Neural crest cell (in vitro differentiated cells): ENCODE measurements around the gene TMEM94. TPM values are rescaled to one million over a fixed set of nuclear protein-coding genes. Genes with fewer than 3 reads are reported as not detected.
"Not testable (repeated sequence)": the region's sequence is repeated elsewhere in the genome, so short reads cannot be mapped to it uniquely, and the experiment has no call there.

ENCODE experiments used
- DNase-seq: peaks from one replicate; pipeline ENCODE4 v3.0.0; 2021; ENCODE audit warnings: low read depth, mixed read lengths, low spot score
- H3K27ac Mint-ChIP-seq: one replicate; pipeline ENCODE4 v1.8.0; 2021; ENCODE audit warnings: mild to moderate bottlenecking, mixed read lengths; ENCODE audit not compliant: unreplicated experiment
- H3K27me3 Mint-ChIP-seq: 2 replicates; pipeline ENCODE4 v1.8.0; 2021; ENCODE audit warnings: low read depth, mild to moderate bottlenecking, mixed read lengths
- H3K36me3 Mint-ChIP-seq: 2 replicates; pipeline ENCODE4 v1.8.0; 2021; ENCODE audit warnings: low read depth, mild to moderate bottlenecking, mixed read lengths
- H3K4me1 Mint-ChIP-seq: 2 replicates; pipeline ENCODE4 v1.8.0; 2021; ENCODE audit warnings: mixed read lengths
- H3K4me3 Mint-ChIP-seq: one replicate; pipeline ENCODE4 v1.8.0; 2021; ENCODE audit warnings: mild to moderate bottlenecking, mixed read lengths
- H3K9me3 Mint-ChIP-seq: 2 replicates; pipeline ENCODE4 v1.8.0; 2021; ENCODE audit warnings: mixed read lengths
- total RNA-seq: library from RNA; stranded (reverse); gene quantifications from 2 replicates; pipeline ENCODE4 v1.2.1, GENCODE V29; 2021
- TF ChIP-seq, protein P1 (sequence below): fragments of 200-600 bp; sonication (generic); conservative IDR thresholded peaks from 2 replicates; pipeline ENCODE4 v1.5.0; 2021; ENCODE audit warnings: antibody characterized with exemption, mild to moderate bottlenecking

Gene TMEM94
- total RNA-seq, 1 donor from 2014 or later, result 131 TPM

GRCh38 chr17:75442168-75443103, 14.0 kb upstream of the TMEM94 start:
- no peak for DNase-seq
- H3K27ac Mint-ChIP-seq, result no peak overlapping the region
- no peaks in the 10 kb centered on the region for H3K36me3 Mint-ChIP-seq
- no peak overlapping the region for H3K4me3 Mint-ChIP-seq
- H3K4me1 Mint-ChIP-seq, result peaks cover 15% of the 10 kb centered on the region
- H3K27me3 Mint-ChIP-seq, result no peaks in the 10 kb centered on the region
- H3K9me3 Mint-ChIP-seq, result no peaks in the 10 kb centered on the region
- TF ChIP-seq, protein P1, sequence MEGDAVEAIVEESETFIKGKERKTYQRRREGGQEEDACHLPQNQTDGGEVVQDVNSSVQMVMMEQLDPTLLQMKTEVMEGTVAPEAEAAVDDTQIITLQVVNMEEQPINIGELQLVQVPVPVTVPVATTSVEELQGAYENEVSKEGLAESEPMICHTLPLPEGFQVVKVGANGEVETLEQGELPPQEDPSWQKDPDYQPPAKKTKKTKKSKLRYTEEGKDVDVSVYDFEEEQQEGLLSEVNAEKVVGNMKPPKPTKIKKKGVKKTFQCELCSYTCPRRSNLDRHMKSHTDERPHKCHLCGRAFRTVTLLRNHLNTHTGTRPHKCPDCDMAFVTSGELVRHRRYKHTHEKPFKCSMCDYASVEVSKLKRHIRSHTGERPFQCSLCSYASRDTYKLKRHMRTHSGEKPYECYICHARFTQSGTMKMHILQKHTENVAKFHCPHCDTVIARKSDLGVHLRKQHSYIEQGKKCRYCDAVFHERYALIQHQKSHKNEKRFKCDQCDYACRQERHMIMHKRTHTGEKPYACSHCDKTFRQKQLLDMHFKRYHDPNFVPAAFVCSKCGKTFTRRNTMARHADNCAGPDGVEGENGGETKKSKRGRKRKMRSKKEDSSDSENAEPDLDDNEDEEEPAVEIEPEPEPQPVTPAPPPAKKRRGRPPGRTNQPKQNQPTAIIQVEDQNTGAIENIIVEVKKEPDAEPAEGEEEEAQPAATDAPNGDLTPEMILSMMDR, result no peak

GRCh38 chr17:75445296-75445695, 11.1 kb upstream of the TMEM94 start:
- Mint-ChIP-seq H3K27ac (no peak overlapping the region), H3K4me3 (no peak overlapping the region), H3K4me1 (peaks cover 15% of the 10 kb centered on the region), H3K9me3 (no peaks in the 10 kb centered on the region), H3K36me3 (no peaks in the 10 kb centered on the region), H3K27me3 (no peaks in the 10 kb centered on the region)
- TF ChIP-seq, protein P1, result no peak
- no peak for DNase-seq

- H3K9me3 Mint-ChIP-seq, H3K36me3 Mint-ChIP-seq, DNase-seq, H3K27me3 Mint-ChIP-seq, H3K4me3 Mint-ChIP-seq, H3K27ac Mint-ChIP-seq: not testable (repeated sequence)
- peaks cover 15% of the 10 kb centered on the region for H3K4me1 Mint-ChIP-seq
Observed at GRCh38 chr17:75445896-75446295, 10.5 kb upstream of the TMEM94 start.

DNA sequence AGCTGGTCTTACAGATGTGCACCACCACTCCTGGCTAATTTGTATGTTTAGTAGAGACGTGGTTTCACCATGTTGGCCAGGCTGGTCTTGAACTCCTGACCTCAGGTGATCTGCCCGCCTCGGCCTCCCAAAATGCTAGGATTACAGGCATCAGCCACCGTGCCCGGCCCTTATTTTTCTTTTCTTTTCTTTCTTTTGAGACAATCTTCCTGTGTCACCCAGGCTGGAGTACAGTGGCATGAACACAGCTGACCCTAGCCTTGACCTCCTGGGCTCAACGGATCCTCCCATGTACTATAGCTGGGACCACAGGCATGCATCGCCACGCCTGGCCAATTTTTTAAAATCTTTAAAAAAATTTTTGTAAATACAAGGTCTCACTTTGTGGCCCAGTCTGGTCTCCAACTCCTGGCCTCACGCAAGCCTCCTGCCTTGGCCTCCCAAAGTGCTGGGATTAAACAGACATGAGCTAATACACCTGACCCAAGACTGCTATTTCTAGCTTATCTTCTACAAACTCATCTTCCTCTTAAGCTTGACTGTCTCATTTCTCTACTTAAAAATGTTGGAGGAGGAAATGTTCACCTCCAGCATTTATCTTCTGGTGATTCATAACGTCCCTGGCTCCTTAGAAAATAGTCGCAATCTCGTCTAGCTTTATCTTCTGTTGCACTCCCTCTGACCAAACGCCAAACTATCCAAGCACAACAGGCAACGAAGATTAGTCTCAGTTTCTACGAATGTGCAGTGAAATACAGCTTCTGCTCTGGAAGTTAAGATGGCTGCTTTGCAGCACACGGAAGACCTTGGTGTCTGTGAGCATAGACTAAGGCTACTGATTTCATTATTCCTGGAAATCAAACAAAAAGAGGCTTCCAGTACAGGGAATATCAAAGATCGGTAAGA, 8.2 kb upstream of the TMEM94 start:
- TF ChIP-seq, protein P1, result no peak
- DNase-seq, result no peak
- Mint-ChIP-seq H3K4me3 (no peak overlapping the region), H3K27me3 (no peaks in the 10 kb centered on the region), H3K36me3 (no peaks in the 10 kb centered on the region), H3K27ac (no peak overlapping the region), H3K9me3 (no peaks in the 10 kb centered on the region), H3K4me1 (peaks cover 9% of the 10 kb centered on the region)

DNA sequence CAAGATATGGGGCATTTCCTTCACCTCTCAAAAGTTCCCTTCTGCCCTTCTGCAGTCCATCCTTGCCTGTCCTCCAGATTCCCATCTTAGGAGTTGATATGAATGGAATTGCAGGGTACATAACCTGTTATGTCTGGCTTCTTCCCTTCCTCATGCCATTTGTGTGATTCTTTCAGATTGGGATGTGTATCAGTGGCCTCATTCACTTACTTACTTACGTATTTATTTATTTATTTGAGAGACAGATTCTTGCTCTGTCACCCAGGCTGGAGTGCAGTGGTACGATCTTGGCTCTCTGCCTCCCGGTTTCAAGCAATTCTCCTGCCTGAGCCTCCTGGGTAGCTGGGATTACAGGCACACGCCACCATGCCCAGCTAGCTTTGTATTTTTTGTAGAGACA, 6.2 kb upstream of the TMEM94 start:
- H3K4me1 Mint-ChIP-seq, result peaks cover 10% of the 10 kb centered on the region
- no peak overlapping the region for H3K4me3 Mint-ChIP-seq
- H3K27ac Mint-ChIP-seq, result no peak overlapping the region
- TF ChIP-seq, protein P1, result no peak
- H3K36me3 Mint-ChIP-seq, result no peaks in the 10 kb centered on the region
- no peaks in the 10 kb centered on the region for H3K27me3 Mint-ChIP-seq
- no peaks in the 10 kb centered on the region for H3K9me3 Mint-ChIP-seq
- no peak for DNase-seq
